HUES64 (cell line): ENCODE results near the gene ZDHHC19.
A peak's percentile ranks its signal among the peaks of the same experiment; 100 is the strongest.

Experiments used
- H3K27ac ChIP-seq: 2 replicates; pipeline ENCODE4 v1.7.0; 2013; ENCODE audit warnings: low read depth, low read length, inconsistent platforms
- H3K27me3 ChIP-seq: 2 replicates; pipeline ENCODE4 v1.6.1; 2013; ENCODE audit warnings: mild to moderate bottlenecking, low read length; ENCODE audit not compliant: insufficient read depth
- H3K36me3 ChIP-seq: 2 replicates; pipeline ENCODE4 v1.6.1; 2013; ENCODE audit warnings: mild to moderate bottlenecking, low read length; ENCODE audit not compliant: insufficient read depth
- H3K4me1 ChIP-seq: 2 replicates; pipeline ENCODE4 v1.6.1; 2013; ENCODE audit warnings: mild to moderate bottlenecking, low read length, moderate library complexity; ENCODE audit not compliant: insufficient read depth
- H3K4me3 ChIP-seq: 2 replicates; pipeline ENCODE4 v1.5.1; 2013; ENCODE audit warnings: mild to moderate bottlenecking, low read length, moderate library complexity
- H3K9ac ChIP-seq: 2 replicates; pipeline ENCODE4 v1.6.1; 2013; ENCODE audit warnings: mild to moderate bottlenecking, low read depth, low read length
- H3K9me3 ChIP-seq: 2 replicates; pipeline ENCODE4 v1.6.1; 2013; ENCODE audit warnings: low read depth, low read length; ENCODE audit not compliant: insufficient read depth
- WGBS: fragments of 150-250, 120-280 bp; methylation state at CpG from one replicate; pipeline ENCODE4 v1.1.7; 2013; ENCODE audit warnings: missing lambda C conversion rate; 5-methylcytosine and 5-hydroxymethylcytosine counted together

The ZDHHC19 gene

DNA sequence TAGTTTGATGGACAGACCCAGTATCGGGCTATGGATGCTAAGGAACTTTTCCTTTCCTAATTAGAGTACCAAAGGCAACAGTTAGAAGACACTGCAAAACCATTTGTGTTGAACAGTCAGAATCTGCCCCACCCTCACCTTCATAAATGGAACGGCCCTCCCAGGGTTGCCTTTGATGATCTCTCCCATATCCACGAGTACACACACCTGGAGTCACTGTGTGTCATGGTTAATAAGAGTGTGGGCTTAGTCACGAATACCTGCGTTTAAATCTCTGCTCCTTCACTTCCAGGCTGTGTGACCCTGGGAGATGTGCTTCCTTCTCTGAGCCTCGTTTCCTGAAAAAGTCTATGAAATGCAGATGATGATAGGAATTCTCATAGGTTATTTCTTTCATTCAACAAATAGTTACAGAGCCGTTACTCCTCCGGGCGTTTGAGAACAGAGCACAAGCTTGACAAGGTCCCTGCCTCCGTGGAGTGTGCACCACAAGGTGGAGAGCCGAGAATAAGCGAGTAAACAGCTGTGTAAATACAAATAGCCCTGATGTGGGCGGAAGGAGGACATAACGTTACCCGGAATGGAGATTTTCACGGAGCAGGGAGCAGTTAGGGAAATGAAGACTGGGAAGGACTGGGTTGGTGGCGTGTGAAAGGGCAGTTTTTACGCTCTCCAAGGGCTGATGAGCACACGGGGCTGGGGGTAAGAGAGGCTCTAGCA is 11.8 kb upstream of the ZDHHC19 start:
- H3K9ac ChIP-seq = no peak overlapping the region
- WGBS = 77% methylated on average over 18 of the region's 19 CpGs
- H3K4me1 ChIP-seq = no peaks in the 10 kb centered on the region
- no peak overlapping the region for H3K4me3 ChIP-seq
- H3K9me3 ChIP-seq = no peaks in the 10 kb centered on the region
- no peak overlapping the region for H3K27ac ChIP-seq
- H3K36me3 ChIP-seq = no peaks in the 10 kb centered on the region
- no peaks in the 10 kb centered on the region for H3K27me3 ChIP-seq

GRCh38 chr3:196220991-196221390 is 9.8 kb upstream of the ZDHHC19 start:
- Histone ChIP-seq H3K9ac (no peak overlapping the region), H3K4me1 (peaks cover 3% of the 10 kb centered on the region; the same call in 1 of the 2 replicates), H3K4me3 (no peak overlapping the region), H3K36me3 (no peaks in the 10 kb centered on the region), H3K27me3 (no peaks in the 10 kb centered on the region; the same call in 1 of the 2 replicates), H3K9me3 (no peaks in the 10 kb centered on the region), H3K27ac (no peak overlapping the region)
- 92% methylated on average over 7 of the region's 7 CpGs for WGBS

DNA sequence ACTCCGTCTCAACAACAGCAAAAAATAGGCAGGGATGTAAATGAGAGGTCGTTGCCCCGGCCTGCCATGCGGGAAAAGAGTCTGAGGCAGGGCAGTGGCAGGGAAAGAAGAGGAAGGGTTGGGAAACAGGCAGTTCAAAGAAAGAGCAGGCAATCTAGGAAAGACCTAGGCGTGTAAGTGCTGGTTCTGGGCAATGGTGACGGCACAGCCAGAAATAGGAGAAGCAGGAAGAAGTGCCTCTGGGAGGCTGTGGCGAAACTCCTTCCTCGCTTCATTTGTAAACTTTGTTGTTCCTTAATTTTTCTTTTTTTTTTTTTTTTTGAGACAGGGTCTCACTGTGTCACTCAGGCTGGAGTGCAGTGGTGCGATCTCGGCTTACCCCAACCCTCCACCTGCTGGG is 9.4 kb upstream of the ZDHHC19 start:
- WGBS = 91% methylated on average over 10 of the region's 10 CpGs
- Histone ChIP-seq H3K27me3 (no peaks in the 10 kb centered on the region; the same call in 1 of the 2 replicates), H3K4me1 (peaks cover 5% of the 10 kb centered on the region; the same call in 1 of the 2 replicates), H3K9me3 (no peaks in the 10 kb centered on the region), H3K9ac (no peak overlapping the region), H3K4me3 (no peak overlapping the region), H3K27ac (no peak overlapping the region), H3K36me3 (no peaks in the 10 kb centered on the region)

DNA sequence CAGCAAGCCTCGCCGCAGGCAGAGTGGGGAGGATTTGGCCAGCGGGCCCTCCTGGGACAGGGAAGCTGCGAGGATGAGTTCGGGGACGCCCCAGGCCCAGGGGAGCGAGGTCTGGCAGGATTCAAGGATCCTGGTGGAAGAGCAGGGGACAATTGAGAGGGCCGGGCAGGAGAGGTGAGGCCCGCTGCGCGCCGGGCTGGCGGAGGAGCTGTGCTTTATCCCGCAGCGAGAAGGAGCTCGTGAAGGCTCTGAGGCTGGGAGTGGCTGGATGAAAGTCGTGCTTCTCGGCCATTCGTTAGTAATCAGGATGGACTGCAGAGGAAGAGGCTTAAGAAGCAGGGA is 8.7 kb upstream of the ZDHHC19 start:
- H3K27ac ChIP-seq = no peak overlapping the region
- H3K4me3 ChIP-seq = no peak overlapping the region
- H3K9me3 ChIP-seq = no peaks in the 10 kb centered on the region

DNA sequence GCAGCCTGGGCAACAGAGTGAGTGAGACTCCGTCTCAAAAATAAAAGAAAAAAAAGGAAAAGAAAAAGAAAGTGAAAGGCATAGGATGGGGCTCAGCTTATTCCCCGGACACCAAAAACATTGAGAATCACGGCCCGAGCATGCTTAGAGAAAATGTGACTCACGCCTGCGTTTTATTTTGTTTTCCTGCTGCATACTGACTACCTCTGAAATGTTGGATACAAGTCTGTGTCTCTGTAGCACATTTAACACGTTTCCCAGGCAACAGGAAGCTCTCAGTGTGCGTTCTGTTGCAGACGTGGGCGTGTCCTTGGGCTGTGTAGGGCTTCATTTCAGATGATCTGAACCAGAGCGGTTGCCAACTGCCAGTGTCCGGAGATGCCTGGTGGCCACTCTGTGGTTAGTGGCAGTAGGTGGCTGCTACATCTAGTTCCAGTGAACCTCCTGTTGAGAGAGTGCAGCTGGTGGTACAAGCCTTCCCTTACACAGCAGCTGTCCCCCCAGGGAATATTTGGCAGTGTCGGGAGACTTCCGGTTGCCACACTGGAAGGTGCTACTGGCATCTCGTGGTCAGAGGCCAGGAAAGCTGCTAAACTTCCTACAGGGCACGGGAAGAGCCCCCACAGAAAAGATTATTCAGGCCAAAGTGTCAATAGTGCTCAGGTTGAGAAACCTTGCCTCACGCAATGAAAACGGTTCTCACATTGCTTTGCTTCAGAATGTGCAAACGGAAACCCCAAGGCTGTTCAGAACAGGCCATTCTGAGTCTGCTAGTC is 8.2 kb upstream of the ZDHHC19 start:
- Histone ChIP-seq H3K4me3 (no peak overlapping the region), H3K4me1 (peaks cover 5% of the 10 kb centered on the region; the same call in 1 of the 2 replicates), H3K27me3 (no peaks in the 10 kb centered on the region; the same call in 1 of the 2 replicates), H3K9ac (no peak overlapping the region), H3K9me3 (no peaks in the 10 kb centered on the region), H3K36me3 (no peaks in the 10 kb centered on the region), H3K27ac (no peak overlapping the region)
- WGBS = 79% methylated on average over 19 of the region's 19 CpGs

More for the DNA sequence above, 8.7 kb upstream of the ZDHHC19 start:
- H3K36me3 ChIP-seq = no peaks in the 10 kb centered on the region
- no peak overlapping the region for H3K9ac ChIP-seq
- H3K4me1 ChIP-seq = peaks cover 5% of the 10 kb centered on the region; the same call in 1 of the 2 replicates
- H3K27me3 ChIP-seq = no peaks in the 10 kb centered on the region; the same call in 1 of the 2 replicates
- 87% methylated on average over 19 of the region's 19 CpGs for WGBS

GRCh38 chr3:196218155-196218712 is 7.0 kb upstream of the ZDHHC19 start:
- no peak overlapping the region for H3K9ac ChIP-seq

DNA sequence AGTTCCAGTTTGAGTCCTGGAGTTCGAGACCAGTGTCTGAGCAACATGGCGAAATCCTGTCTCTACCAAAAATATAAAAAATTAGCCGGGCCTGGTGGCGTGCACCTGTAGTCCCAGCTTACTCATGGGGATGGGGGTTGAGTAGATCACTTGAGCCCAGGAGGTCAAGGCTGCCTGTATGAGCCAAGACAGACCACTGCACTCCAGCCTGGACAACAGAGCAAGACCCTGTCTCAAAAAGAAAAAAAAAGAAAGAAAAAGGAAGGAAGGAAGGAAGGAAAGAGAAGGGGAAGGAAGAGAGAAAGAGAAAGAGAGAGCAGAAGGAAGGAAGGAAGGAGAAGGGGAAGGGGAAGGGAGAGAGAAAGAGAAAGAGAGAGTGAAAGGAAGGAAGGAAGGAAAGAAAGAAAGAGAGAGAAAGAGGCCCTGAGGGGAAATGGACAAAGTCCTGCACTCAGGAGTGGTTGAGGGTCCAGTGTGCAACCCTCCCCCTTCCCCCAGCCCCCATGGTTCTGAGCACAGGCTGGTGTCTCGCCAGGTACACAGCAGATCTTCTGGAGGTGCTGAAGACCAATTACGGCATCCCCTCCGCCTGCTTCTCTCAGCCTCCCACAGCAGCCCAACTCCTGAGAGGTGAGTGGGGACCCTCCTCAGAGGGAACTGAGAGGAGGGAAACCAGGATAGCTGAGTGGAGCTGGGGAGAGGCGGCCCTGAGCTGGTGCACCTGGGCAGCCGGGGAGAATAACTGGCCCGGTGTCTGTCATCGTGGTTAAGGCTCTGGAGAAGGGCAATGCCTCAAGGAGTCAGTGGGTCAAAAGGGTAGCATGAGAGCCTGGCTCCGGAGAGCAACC is 6.3 kb upstream of the ZDHHC19 start:
- Histone ChIP-seq H3K27ac (no peak overlapping the region), H3K4me3 (no peak overlapping the region), H3K9me3 (no peaks in the 10 kb centered on the region), H3K36me3 (no peaks in the 10 kb centered on the region), H3K9ac (no peak overlapping the region), H3K4me1 (peaks cover 5% of the 10 kb centered on the region; the same call in 1 of the 2 replicates), H3K27me3 (no peaks in the 10 kb centered on the region; the same call in 1 of the 2 replicates)
- WGBS = 95% methylated on average over 12 of the region's 12 CpGs

More at GRCh38 chr3:196218155-196218712, 7.0 kb upstream of the ZDHHC19 start:
- 96% methylated on average over 13 of the region's 13 CpGs for WGBS
- no peaks in the 10 kb centered on the region for H3K9me3 ChIP-seq
- H3K4me1 ChIP-seq = peaks cover 5% of the 10 kb centered on the region; the same call in 1 of the 2 replicates
- H3K4me3 ChIP-seq = no peak overlapping the region
- no peaks in the 10 kb centered on the region; the same call in 1 of the 2 replicates for H3K27me3 ChIP-seq
- no peak overlapping the region for H3K27ac ChIP-seq
- H3K36me3 ChIP-seq = no peaks in the 10 kb centered on the region

- Histone ChIP-seq H3K27me3 (no peaks in the 10 kb centered on the region; the same call in 1 of the 2 replicates), H3K27ac (no peak overlapping the region), H3K36me3 (no peaks in the 10 kb centered on the region), H3K9ac (no peak overlapping the region), H3K4me3 (peak overlapping the region; percentile 40), H3K4me1 (peaks cover 5% of the 10 kb centered on the region; the same call in 1 of the 2 replicates), H3K9me3 (no peaks in the 10 kb centered on the region)
- WGBS = 41% methylated on average over 25 of the region's 25 CpGs
Observed at GRCh38 chr3:196216681-196217211, 5.5 kb upstream of the ZDHHC19 start.

- WGBS = 61% methylated on average over 15 of the region's 15 CpGs
- H3K9ac ChIP-seq = no peak within 1 kb of the TSS
- H3K4me3 ChIP-seq = peak within 1 kb of the TSS; percentile 40
- H3K4me1 ChIP-seq = peaks cover 5% of the 10 kb centered on the region; the same call in 1 of the 2 replicates
- H3K27me3 ChIP-seq = no peaks in the 10 kb centered on the region; the same call in 1 of the 2 replicates
- H3K27ac ChIP-seq = no peak within 1 kb of the TSS
- no peaks in the 10 kb centered on the region for H3K36me3 ChIP-seq
- H3K9me3 ChIP-seq = no peaks in the 10 kb centered on the region
Observed at GRCh38 chr3:196216089-196216564, 4.9 kb upstream of the ZDHHC19 start, which contains the start of gene SLC51A. Gene SLC51A, plus strand, starts transcription at chr3:196216534. Its CDS starts 179 bp downstream, at chr3:196216713.

GRCh38 chr3:196215493-196216020 is 4.4 kb upstream of the ZDHHC19 start:
- H3K27ac ChIP-seq = no peak overlapping the region
- no peak overlapping the region for H3K9ac ChIP-seq
- no peaks in the 10 kb centered on the region for H3K9me3 ChIP-seq
- H3K27me3 ChIP-seq = no peaks in the 10 kb centered on the region; the same call in 1 of the 2 replicates
- peaks cover 5% of the 10 kb centered on the region; the same call in 1 of the 2 replicates for H3K4me1 ChIP-seq
- no peak overlapping the region for H3K4me3 ChIP-seq
- no peaks in the 10 kb centered on the region for H3K36me3 ChIP-seq
- WGBS = 85% methylated on average over 10 of the region's 10 CpGs
